Testis (tissue), 2 donors: ENCODE data around the gene KDM6A.

Experiments used
- CTCF ChIP-seq, 3 experiments: fragments of 450-650 bp in 2 of 3; fragments of 200-600 bp in 1 of 3; sonication (generic) in 1 of 3; IDR thresholded peaks; one replicate each; pipeline ENCODE4 v1.5.1; 2016 to 2019; ENCODE audit warnings: antibody characterized with exemption in 3 of 3, mild to moderate bottlenecking in 2 of 3, moderate library complexity in 1 of 3
- POLR2A ChIP-seq: fragments of 450-650 bp; IDR thresholded peaks from one replicate; pipeline ENCODE4 v1.6.1; 2017; ENCODE audit warnings: antibody characterized with exemption, mild to moderate bottlenecking, moderate library complexity

DNA sequence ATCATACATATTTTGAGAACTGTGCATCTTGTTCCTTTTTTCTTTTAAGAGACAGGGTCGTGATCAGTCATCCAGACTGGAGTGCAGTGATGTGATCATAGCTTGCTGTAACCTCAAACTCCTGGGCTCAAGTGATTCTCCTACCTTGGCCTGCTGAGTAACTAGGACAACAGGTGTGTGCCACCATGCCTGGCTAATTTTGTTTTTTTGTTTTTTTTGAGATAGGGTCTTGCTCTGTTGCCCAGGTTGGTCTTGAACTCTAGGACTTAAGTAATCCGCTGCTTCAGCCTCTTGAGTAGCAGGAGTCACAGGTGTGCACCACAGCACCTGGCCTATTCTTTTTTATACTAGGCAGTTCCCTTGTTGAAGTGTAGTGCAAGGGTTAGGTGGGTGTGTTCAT, 24.6 kb downstream of the KDM6A start:
- TF ChIP-seq CTCF (IDR thresholded peaks at IDR 0.05) (no peak), POLR2A (no peak)
